Thyroid gland (tissue), 4 donors: ENCODE measurements around the gene KCNQ1. TPM values are rescaled to one million over a fixed set of nuclear protein-coding genes. Genes with fewer than 3 reads are reported as not detected.

ENCODE experiments used
- DNase-seq, 2 donors: peaks; one replicate each; pipeline ENCODE4 v3.0.0-alpha.2; 2019
- H3K27ac ChIP-seq, 3 donors: fragments of 200-600 bp; sonication (generic); 1 replicate in 2 of 3; 2 replicates in 1 of 3; pipeline ENCODE4 v1.5.1; 2016 to 2019; ENCODE audit warnings: mild to moderate bottlenecking in 1 of 3, moderate library complexity in 1 of 3
- H3K27me3 ChIP-seq: fragments of 200-600 bp; sonication (generic); one replicate; pipeline ENCODE4 v1.5.1; 2019
- H3K36me3 ChIP-seq, 2 donors: fragments of 200-600 bp; sonication (generic); one replicate each; pipeline ENCODE4 v1.5.1; 2016 to 2019
- H3K4me1 ChIP-seq, 2 donors: fragments of 200-600 bp; sonication (generic); one replicate each; pipeline ENCODE4 v1.5.1; 2017 to 2019
- H3K4me3 ChIP-seq, 3 donors: fragments of 200-600 bp; sonication (generic); replicated peaks in 1 of 3; 1 replicate in 2 of 3; 2 replicates in 1 of 3; pipeline ENCODE4 v1.5.1; 2016; ENCODE audit warnings: mild to moderate bottlenecking in 1 of 3
- H3K9me3 ChIP-seq: fragments of 200-600 bp; sonication (generic); one replicate; pipeline ENCODE4 v1.5.1; 2017
- CTCF ChIP-seq, 6 experiments: fragments of 200-600 bp in 3 of 6; fragments of 450-650 bp in 3 of 6; sonication (generic) in 3 of 6; IDR thresholded peaks; one replicate each; pipeline ENCODE4 v1.5.1; 2016 to 2019; ENCODE audit warnings: antibody characterized with exemption in 6 of 6, mild to moderate bottlenecking in 2 of 6, inconsistent platforms in 1 of 6, moderate library complexity in 1 of 6
- POLR2A ChIP-seq, 2 donors: fragments of 450-650 bp; IDR thresholded peaks; one replicate each; pipeline ENCODE4 v1.6.1; 2017; ENCODE audit warnings: antibody characterized with exemption in 2 of 2, mild to moderate bottlenecking in 2 of 2, moderate library complexity in 1 of 2
- whole genome bisulfite sequencing, 2 donors: methylation state at CpG; one replicate each; pipeline ENCODE4 v1.1.5; 2017; 5-methylcytosine and 5-hydroxymethylcytosine counted together
- intact Hi-C: fragments of 100-400 bp; cut with DNase I; formaldehyde crosslinking; loops from one replicate; pipeline ENCODE4 v1.15.1; 2023
- total RNA-seq, 4 donors: library from RNA; depleted of rRNA; stranded (reverse); fragments of >200 nt; gene quantifications; one replicate each; pipeline ENCODE4 v1.2.3, GENCODE V29; 2016

Gene KCNQ1
- total RNA-seq, 4 donors from 2014 or later = 51.3 to 103 (median 97.8) TPM

- Histone ChIP-seq H3K4me3 (no peak overlapping the region), H3K27me3 (no peaks in the 10 kb centered on the region), H3K9me3 (no peaks in the 10 kb centered on the region), H3K4me1 (peaks cover 8 to 27% of the 10 kb centered on the region in 2 donors), H3K36me3 (no peaks in the 10 kb centered on the region), H3K27ac (peak overlapping the region in 1 of 3 donors; percentile 20)
- peak; percentile 31 to 41 for DNase-seq
- intact Hi-C loops = no loop called here
- WGBS, 2 donors = 75 to 87% methylated on average over 3 of the region's 3 CpGs
- peak in 3 of 6 experiments; percentile 38 to 40 (median 39) for TF ChIP-seq CTCF (IDR thresholded peaks at IDR 0.05)
- no peak for TF ChIP-seq POLR2A (IDR thresholded peaks at IDR 0.05)
Measured at GRCh38 chr11:2691991-2692875, 247.4 kb downstream of the KCNQ1 start.

- H3K9me3 ChIP-seq = no peaks in the 10 kb centered on the region
- TF ChIP-seq CTCF (IDR thresholded peaks at IDR 0.05) (no peak), POLR2A (IDR thresholded peaks at IDR 0.05) (no peak)
- peaks cover 18 to 24% of the 10 kb centered on the region in 2 donors for H3K4me1 ChIP-seq
- intact Hi-C loops = no loop called here
- no peak for DNase-seq
- H3K27ac ChIP-seq = no peak overlapping the region
- no peak overlapping the region for H3K4me3 ChIP-seq
- no peaks in the 10 kb centered on the region for H3K27me3 ChIP-seq
- 81% methylated on average over 15 to 16 of the region's 18 CpGs for WGBS, 2 donors
- no peaks in the 10 kb centered on the region for H3K36me3 ChIP-seq
Measured at GRCh38 chr11:2693271-2694261, 248.8 kb downstream of the KCNQ1 start.

- TF ChIP-seq CTCF (IDR thresholded peaks at IDR 0.05) (no peak), POLR2A (IDR thresholded peaks at IDR 0.05) (no peak)
- no peak for DNase-seq
- WGBS, 2 donors = 85 to 88% methylated on average over 7 of the region's 7 CpGs
- H3K4me1 ChIP-seq = peaks cover 18 to 21% of the 10 kb centered on the region in 2 donors
- no peaks in the 10 kb centered on the region for H3K9me3 ChIP-seq
- H3K36me3 ChIP-seq = no peaks in the 10 kb centered on the region
- H3K27me3 ChIP-seq = no peaks in the 10 kb centered on the region
- H3K27ac ChIP-seq = no peak overlapping the region
- H3K4me3 ChIP-seq = no peak overlapping the region
- intact Hi-C loops = no loop called here
Measured at GRCh38 chr11:2694495-2694894, 249.7 kb downstream of the KCNQ1 start.

- no peak for TF ChIP-seq POLR2A (IDR thresholded peaks at IDR 0.05)
- no peak for TF ChIP-seq CTCF (IDR thresholded peaks at IDR 0.05)
- intact Hi-C loops = no loop called here
- no peaks in the 10 kb centered on the region for H3K9me3 ChIP-seq
- WGBS, 2 donors = 86% methylated on average over 9 of the region's 9 CpGs
- peaks cover 18 to 21% of the 10 kb centered on the region in 2 donors for H3K4me1 ChIP-seq
- no peak overlapping the region for H3K27ac ChIP-seq
- no peaks in the 10 kb centered on the region for H3K27me3 ChIP-seq
- DNase-seq = peak in 1 of 2 donors; percentile 0
- H3K36me3 ChIP-seq = no peaks in the 10 kb centered on the region
- no peak overlapping the region for H3K4me3 ChIP-seq
Measured at GRCh38 chr11:2694995-2695939, 250.5 kb downstream of the KCNQ1 start.
